Femur (tissue), 1 donor: ENCODE data around the gene RETREG1.
"Not testable (repeated sequence)": the region's sequence is repeated elsewhere in the genome, so short reads cannot be mapped to it uniquely, and the experiment has no call there.

Experiments
- DNase-seq: peaks from one replicate; pipeline ENCODE4 v3.0.0-alpha.2; 2017

RETREG1 gene

DNA sequence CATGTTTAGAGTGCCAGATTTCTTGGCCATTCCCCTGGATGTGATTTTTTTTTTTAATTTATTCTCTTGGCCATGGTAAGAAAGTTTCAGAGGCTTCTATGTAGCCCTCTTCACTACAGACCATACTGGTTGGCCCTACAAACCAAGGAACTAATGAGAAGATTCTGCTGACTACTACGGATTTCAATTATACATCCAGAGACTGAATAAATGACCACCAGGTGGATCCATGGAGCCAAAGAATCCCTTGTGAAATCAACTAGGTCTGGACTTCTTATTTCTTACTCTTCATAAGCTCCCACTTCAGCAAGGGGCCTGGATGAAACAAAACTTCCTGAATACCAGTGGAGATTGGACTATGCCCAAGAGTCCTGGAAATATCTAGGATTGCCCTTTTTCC, 178.8 kb downstream of the RETREG1 start:
- DNase-seq: no peak

- DNase-seq: not testable (repeated sequence)
Observed at GRCh38 chr5:16436065-16436682, 180.6 kb downstream of the RETREG1 start.

DNA sequence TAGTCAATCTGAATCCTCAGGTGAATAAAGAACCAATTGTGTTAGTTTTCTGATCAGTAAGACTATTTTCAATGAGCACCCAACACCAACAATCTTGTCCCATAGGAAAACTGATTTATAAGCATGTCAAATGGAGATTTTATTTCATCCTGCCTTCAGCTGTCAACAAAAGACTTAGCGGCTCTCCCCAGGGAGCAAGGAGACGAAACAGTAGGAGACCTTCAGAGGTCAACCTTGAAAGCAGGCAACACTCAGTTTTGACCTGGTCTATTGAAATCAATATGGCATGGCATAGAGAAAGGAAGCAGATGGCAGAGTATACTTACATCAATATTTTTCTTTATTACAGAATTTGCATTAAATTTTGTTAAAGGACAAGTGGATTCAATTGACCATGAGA, 185.3 kb downstream of the RETREG1 start:
- DNase-seq: no peak

DNA sequence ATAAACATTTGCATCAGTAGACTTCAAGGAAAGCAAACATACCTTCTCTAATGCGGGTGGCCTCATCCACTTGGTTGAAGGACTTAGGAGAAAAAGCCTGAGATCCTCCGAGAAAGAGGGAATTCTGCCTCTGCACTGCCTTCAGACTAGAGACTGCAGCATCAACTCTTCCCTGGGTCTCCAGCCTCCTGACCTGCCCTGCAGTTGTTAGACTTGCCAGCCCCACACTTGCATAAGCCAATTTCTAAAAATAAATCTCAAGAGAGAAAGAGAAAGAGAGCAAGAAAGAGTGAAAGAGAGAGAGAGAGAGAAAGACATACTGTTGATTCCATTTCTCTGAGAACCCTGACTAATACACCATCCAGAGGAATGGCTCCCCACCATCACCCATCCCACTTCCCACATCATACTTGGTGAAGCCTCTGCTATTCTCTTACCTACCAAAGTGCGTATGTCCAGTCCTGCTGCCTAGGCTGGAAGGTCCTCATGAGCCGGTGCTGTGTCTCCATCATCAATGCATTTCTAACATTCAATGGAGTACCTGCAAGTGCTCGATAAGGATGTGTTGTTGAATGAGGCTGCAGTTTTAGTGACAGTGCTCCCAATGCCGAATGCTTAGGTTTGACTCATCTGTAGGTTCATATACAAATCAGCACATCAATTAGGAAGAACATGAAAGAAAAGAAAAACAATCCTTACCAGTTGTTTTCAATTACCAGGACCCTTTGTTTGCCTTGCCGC, 186.3 kb downstream of the RETREG1 start:
- DNase-seq: no peak

DNA sequence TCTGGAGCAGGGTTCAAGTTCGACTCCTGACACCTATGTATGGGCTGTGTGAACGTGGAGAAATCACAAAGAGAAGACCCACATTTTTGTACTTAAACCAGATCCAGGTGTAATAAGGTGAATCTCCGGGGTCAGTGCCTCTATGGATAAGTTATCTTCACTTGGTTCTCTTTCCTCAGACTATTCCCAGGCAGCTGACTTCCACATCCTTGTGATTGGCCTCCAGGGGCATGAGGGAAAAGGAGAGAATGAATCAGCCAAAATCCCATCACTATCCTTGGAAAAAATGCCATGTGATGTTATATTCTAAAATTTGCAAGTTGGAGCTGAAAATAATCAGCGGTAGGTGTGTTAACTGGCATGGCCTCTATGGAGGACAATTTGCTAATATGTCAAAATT, 188.4 kb downstream of the RETREG1 start:
- DNase-seq: no peak

GRCh38 chr5:16427587-16427986, 189.2 kb downstream of the RETREG1 start:
- no peak for DNase-seq
